HG02981 (cell line): ENCODE measurements around the gene CUL2.
"Not testable (repeated sequence)": the region's sequence is repeated elsewhere in the genome, so short reads cannot be mapped to it uniquely, and the experiment has no call there.

Source experiments
- ATAC-seq: cut with Tn5 transposase; IDR thresholded peaks from one replicate; pipeline ENCODE4 v1.9.1; 2021; ENCODE audit warnings: mild to moderate bottlenecking, moderate library complexity; ENCODE audit not compliant: unreplicated experiment

Gene CUL2

DNA sequence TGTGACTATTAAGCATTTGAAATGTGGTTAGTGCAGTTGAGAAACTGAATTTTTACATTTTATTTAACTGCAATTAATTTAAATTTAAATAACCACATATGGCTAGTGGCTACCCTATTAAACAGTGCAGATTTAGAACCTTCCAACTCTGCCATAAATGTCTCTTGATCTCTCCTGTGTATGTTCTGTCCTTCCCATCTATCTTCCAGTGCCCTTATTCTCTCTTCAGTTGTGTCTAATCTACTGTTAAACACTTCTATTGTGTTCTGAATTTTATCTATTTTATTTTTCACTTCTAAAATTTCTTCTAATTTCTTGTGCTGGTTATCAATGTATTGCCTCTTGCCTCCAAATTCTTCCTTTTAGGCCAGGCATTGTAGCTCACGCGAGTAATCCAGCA is 105.0 kb downstream of the CUL2 start:
- ATAC-seq: no peak

DNA sequence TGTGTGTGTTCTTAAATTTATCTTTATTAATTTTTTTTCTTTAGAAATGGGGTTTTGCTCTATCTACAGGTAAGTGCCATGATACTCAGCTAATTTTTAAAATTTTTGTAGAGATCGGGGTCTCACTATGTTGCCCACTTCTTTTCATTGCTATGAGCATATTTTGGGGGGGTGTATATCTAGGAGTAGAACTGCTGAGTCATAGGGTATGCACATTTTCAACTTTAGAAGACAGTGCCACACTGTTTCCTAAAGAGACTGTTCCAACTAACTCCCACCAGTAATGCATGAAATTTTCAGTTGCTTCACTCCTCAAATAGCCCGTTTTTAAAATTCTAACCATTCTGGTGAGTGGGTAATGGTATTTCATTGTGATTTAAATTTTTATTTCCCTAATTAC is 108.3 kb downstream of the CUL2 start:
- ATAC-seq: no peak

DNA sequence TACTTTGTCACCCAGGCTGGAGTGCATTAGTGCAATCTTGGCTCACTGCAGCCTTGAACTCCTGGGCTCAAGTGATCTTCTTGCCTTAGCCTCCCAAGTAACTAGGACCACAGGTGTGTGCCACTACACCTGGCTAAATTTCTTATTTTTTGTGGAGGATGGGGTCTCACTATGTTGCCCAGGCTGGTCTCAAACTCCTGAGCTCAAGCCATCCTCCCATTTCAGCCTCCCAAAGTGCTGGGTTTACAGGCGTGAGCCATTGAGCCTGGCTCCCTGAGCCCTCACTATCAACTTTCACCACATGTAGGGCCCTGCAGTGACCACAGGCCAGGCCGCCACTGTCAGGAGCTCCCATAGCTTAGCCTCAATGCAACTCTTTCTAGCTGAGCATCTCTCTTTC is 110.2 kb downstream of the CUL2 start:
- ATAC-seq: no peak

DNA sequence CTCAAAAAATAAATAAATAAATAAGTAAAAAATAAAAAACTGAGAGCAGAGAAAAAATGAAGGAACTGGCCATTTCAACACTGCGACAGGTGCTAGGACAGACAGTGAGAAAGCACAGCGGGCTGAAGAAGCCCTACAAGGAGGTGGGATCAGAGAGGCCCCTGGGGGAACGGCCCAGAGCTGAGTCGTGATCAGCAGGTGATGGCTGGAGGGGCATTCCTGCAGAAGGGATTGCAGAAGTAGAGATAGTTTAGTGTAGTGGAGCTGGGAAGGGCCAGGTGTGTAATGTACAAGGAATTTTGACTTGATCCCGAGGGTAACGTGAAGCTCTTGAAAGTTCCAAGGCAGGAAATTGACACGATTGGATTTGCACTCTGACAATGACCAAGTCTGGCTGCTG is 112.1 kb downstream of the CUL2 start:
- no peak for ATAC-seq

DNA sequence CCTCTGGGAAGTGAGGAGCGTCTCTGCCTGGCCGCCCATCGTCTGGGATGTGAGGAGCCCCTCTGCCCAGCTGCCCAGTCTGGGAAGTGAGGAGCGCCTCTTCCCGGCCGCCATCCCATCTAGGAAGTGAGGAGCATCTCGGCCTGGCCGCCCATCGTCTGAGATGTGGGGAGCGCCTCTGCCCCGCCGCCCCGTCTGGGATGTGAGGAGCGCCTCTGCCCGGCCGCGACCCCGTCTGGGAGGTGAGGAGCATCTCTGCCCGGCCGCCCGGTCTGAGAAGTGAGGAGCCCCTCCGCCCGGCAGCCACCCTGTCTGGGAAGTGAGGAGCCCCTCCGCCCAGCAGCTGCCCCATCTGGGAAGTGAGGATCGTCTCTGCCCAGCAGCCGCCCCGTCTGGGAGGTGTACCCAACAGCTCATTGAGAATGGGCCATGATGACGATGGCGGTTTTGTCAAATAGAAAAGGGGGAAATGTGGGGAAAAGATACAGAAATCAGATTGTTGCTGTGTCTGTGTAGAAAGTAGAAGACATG is 113.7 kb downstream of the CUL2 start:
- not testable (repeated sequence) for ATAC-seq

- not testable (repeated sequence) for ATAC-seq
Measured at GRCh38 chr10:34974364-34975065, 115.6 kb downstream of the CUL2 start.

DNA sequence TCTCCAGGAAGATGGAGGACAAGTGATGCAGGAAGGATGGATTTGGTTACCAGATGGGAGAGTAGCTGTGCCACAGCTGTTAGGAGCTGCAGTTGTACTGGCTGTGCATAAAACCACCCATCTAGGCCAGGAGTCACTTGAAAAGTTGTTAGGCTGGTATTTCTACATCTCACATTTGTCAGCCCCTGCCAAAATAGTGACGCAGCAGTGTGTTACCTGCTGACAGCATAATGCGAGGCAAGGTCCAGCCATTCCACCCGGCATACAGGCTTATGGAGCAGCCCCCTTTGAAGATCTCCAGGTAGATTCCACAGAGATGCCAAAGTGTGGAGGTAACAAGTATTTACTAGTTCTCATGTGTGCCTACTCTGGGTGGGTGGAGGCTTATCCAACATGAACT is 116.4 kb downstream of the CUL2 start:
- not testable (repeated sequence) for ATAC-seq

DNA sequence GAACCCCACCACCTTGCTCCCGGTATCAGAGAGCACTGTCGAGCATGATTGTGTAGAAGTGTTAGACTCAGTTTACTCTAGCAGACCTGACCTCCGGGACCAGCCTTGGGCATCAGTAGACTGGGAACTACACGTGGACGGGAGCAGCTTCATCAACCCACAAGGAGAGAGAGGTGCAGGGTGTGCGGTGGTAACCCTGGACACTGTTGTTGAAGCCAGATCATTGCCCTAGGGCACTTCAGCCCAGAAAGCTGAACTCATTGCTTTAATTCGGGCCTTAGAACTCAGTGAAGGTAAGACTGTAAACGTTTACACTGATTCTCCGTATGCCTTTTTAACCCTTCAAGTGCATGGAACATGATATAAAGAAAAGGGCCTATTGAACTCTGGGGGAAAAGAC is 117.0 kb downstream of the CUL2 start:
- ATAC-seq: not testable (repeated sequence)

GRCh38 chr10:34972591-34972990 is 117.5 kb downstream of the CUL2 start:
- ATAC-seq: not testable (repeated sequence)

DNA sequence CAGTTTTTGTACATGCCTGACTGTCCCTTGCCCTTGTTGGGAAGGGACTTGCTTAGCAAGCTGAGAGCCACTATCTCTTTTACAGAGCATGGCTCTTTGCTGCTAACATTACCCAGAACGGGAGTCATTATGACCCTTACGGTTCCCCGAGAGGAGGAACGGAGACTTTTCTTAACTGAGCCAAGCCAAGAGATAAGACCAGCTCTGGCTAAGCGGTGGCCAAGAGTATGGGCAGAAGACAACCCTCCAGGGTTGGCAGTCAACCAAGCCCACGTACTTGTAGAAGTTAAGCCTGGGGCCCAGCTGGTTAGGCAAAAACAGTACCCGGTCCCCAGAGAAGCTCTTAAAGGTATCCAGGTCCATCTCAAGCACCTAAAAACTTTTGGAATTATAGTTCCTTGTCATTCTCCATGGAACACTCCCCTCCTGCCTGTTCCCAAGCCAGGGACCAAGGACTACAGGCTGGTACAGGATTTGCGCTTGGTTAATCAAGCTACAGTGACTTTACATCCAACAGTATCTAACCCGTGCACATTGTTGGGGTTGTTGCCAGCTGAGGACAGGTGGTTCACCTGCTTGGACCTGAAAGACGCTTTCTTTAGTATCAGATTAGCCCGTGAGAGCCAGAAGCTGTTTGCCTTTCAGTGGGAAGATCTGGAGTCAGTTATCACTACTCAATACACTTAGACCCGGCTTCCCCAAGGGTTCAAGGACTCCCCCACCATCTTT is 118.4 kb downstream of the CUL2 start:
- not testable (repeated sequence) for ATAC-seq

GRCh38 chr10:34969171-34969570 is 121.0 kb downstream of the CUL2 start:
- no peak for ATAC-seq

DNA sequence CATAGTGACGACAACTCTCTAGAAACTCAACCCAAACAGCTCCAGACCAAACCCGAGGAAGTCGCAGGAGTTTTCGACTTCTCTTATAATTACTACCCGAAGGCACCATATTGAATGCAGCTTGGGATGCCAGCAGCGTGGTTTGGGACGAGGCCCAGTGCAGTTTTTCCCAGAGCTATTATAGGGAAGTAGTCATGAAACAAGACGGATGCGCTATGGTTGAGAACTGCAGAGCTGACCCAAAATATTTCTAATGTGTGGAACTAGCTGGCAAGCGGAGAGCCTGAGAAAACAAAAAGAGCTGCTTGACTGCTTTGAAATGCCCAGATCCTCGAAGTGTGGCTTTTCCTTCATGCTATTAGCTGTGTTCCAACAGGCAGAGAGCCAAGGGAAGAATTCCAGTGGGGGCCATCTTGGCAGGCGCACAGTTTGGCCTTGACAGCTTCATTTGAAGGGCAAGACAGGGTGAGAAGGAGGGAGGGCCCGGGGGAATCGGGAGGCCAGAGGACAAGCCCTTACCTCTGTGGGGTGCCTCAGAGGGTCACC is 122.7 kb downstream of the CUL2 start:
- ATAC-seq: no peak

DNA sequence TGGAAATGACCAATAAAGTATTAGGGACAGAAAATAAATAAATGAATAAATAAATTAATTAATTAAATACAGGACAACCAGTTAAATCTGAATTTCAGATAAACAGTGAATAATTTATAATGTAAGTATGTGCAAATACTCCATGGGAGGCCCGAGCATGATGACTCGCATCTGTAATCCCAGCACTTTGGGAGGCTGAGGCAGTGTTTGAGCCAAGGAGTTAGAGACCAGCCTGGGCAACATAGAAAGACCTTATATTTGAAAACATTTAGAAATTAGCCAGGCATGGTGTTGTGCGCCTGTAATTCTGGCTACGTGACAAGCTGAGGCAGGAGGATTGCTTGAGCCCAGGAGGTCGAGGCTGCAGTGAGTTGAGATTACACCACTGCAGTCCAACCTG is 123.7 kb downstream of the CUL2 start:
- no peak for ATAC-seq

DNA sequence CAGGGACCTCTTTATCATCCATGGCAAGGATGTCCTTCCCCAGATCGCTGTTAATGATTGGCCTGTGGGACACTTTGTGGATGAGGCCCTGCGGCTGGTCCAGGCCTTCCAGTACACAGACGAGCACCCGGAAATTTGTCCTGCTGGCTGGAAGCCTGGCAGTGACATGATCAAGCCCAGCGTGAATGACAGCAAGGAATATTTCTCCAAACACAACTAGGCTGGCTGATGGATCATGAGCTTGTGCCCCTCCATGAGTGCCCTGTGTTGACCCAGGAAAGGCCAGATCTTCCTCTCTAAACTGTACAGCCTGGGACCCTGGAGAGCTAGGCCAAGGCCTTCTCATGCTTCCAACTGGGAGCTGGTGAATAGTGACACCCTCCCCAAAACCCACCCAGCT is 124.1 kb downstream of the CUL2 start:
- ATAC-seq: no peak

- ATAC-seq: no peak
Measured at GRCh38 chr10:34964166-34964800, 125.9 kb downstream of the CUL2 start.

GRCh38 chr10:34962866-34963265 is 127.3 kb downstream of the CUL2 start:
- no peak for ATAC-seq

GRCh38 chr10:34960983-34961382 is 129.2 kb downstream of the CUL2 start:
- no peak for ATAC-seq

- no peak for ATAC-seq
Measured at GRCh38 chr10:34959786-34960185, 130.4 kb downstream of the CUL2 start.

- ATAC-seq: no peak
Measured at GRCh38 chr10:34959321-34959720, 130.8 kb downstream of the CUL2 start.
